Measurements from ENCODE around the gene MC1R. TPM values are rescaled to one million over a fixed set of nuclear protein-coding genes. Genes with fewer than 3 reads are reported as not detected.

MC1R gene
- total RNA-seq, 4 donors from 2014 or later = 3.6 to 29.3 (median 8.9) TPM

- H3K36me3 ChIP-seq = peaks cover 77% of the 10 kb centered on the region
- 81% methylated on average over 22 of the region's 31 CpGs for WGBS
Observed at GRCh38 chr16:89904606-89905510, 13.8 kb upstream of the MC1R start.

GRCh38 chr16:89905511-89906139, 13.0 kb upstream of the MC1R start:
- no peaks in the 10 kb centered on the region for H3K27me3 ChIP-seq
- H3K4me1 ChIP-seq = peaks cover 8% of the 10 kb centered on the region
- peaks cover 75% of the 10 kb centered on the region for H3K36me3 ChIP-seq
- TF ChIP-seq CTCF (IDR thresholded peaks at IDR 0.05) (no peak), POLR2AphosphoS5 (IDR thresholded peaks at IDR 0.05) (no peak), EP300 (IDR thresholded peaks at IDR 0.05) (no peak), POLR2A (IDR thresholded peaks at IDR 0.05) (no peak)
- H3K27ac ChIP-seq = no peak overlapping the region
- DNase-seq (ENCODE audit: low spot score in 2 of 2) = no peak
- no peak overlapping the region for H3K4me3 ChIP-seq
- 74% methylated on average over 10 of the region's 23 CpGs for WGBS
- no peaks in the 10 kb centered on the region for H3K9me3 ChIP-seq

More at GRCh38 chr16:89904606-89905510, 13.8 kb upstream of the MC1R start:
- Histone ChIP-seq H3K9me3 (no peaks in the 10 kb centered on the region), H3K4me3 (no peak overlapping the region), H3K27me3 (no peaks in the 10 kb centered on the region), H3K27ac (no peak overlapping the region), H3K4me1 (peaks cover 3% of the 10 kb centered on the region)
- TF ChIP-seq EP300 (IDR thresholded peaks at IDR 0.05) (no peak), POLR2AphosphoS5 (IDR thresholded peaks at IDR 0.05) (no peak), CTCF (IDR thresholded peaks at IDR 0.05) (no peak), POLR2A (IDR thresholded peaks at IDR 0.05) (no peak)
- peak in 1 of 2 donors; percentile 60 for DNase-seq (ENCODE audit: low spot score in 2 of 2)

GRCh38 chr16:89906140-89907025, 12.3 kb upstream of the MC1R start:
- Histone ChIP-seq H3K4me3 (no peak overlapping the region), H3K27me3 (no peaks in the 10 kb centered on the region), H3K27ac (no peak overlapping the region), H3K4me1 (peaks cover 8% of the 10 kb centered on the region), H3K9me3 (no peaks in the 10 kb centered on the region), H3K36me3 (peaks cover 74% of the 10 kb centered on the region)
- TF ChIP-seq POLR2AphosphoS5 (IDR thresholded peaks at IDR 0.05) = no peak
- no peak for TF ChIP-seq EP300 (IDR thresholded peaks at IDR 0.05)
- no peak for TF ChIP-seq POLR2A (IDR thresholded peaks at IDR 0.05)
- TF ChIP-seq CTCF (IDR thresholded peaks at IDR 0.05) = no peak
- 92% methylated on average over 36 of the region's 40 CpGs for WGBS
- no peak for DNase-seq (ENCODE audit: low spot score in 2 of 2)

GRCh38 chr16:89907055-89907814, 11.4 kb upstream of the MC1R start:
- WGBS = 97% methylated on average over 12 of the region's 13 CpGs
- DNase-seq (ENCODE audit: low spot score in 2 of 2) = no peak
- TF ChIP-seq POLR2AphosphoS5 (IDR thresholded peaks at IDR 0.05) (no peak), POLR2A (IDR thresholded peaks at IDR 0.05) (no peak), CTCF (IDR thresholded peaks at IDR 0.05) (no peak), EP300 (IDR thresholded peaks at IDR 0.05) (no peak)
- Histone ChIP-seq H3K36me3 (peaks cover 82% of the 10 kb centered on the region), H3K4me1 (peaks cover 8% of the 10 kb centered on the region), H3K27ac (no peak overlapping the region), H3K27me3 (no peaks in the 10 kb centered on the region), H3K9me3 (no peaks in the 10 kb centered on the region), H3K4me3 (no peak overlapping the region)
